HG03280 (cell line): Measurements from ENCODE around the gene ZNF540.
"Not testable (repeated sequence)": the region's sequence is repeated elsewhere in the genome, so short reads cannot be mapped to it uniquely, and the experiment has no call there.

Source experiments
- ATAC-seq: cut with Tn5 transposase; IDR thresholded peaks from one replicate; pipeline ENCODE4 v1.9.1; 2021; ENCODE audit warnings: mild to moderate bottlenecking, moderate library complexity; ENCODE audit not compliant: unreplicated experiment

Gene ZNF540

DNA sequence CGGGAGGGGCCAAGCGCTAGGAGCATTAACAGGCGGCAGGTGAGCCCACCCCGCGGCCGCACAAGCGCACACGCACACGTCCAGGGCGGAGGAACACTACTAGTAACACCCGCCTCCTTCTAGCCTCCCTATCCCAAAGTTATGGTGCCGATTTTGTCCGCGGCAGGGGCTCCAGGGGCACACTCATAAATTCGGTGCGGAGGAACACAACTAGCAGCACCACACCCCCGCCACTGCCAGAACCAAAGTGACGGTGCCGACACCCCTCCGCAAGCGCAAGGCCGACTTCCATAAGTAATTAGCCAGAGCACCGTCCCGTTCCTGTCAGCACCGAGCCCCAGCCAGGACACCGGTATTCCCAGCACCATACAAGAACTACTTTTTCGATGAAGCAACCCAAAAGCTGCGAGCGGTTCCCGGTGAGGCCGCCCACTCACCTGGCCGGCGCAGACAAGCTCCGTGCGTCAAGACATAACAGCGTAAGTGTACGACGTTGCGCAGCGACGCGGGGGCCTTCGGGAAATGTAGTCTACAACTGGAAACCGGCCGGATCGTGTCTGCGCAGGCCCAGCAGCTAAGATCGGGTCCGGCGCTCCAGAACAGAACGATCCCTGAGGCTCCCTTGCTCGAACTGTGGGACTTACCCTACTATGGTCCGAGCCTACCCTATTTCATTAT, at the start of gene ZNF540, which contains the start of gene ZNF571:
ZNF540 (plus strand) TSS at position 573 of the 678 bp plus-strand sequence. CDS start 3,572 bp downstream, outside the sequence.
ZNF571 (minus strand) TSS at position 489 of the 678 bp plus-strand sequence. CDS start 8,116 bp downstream, outside the sequence.
- peak; percentile 97 for ATAC-seq

DNA sequence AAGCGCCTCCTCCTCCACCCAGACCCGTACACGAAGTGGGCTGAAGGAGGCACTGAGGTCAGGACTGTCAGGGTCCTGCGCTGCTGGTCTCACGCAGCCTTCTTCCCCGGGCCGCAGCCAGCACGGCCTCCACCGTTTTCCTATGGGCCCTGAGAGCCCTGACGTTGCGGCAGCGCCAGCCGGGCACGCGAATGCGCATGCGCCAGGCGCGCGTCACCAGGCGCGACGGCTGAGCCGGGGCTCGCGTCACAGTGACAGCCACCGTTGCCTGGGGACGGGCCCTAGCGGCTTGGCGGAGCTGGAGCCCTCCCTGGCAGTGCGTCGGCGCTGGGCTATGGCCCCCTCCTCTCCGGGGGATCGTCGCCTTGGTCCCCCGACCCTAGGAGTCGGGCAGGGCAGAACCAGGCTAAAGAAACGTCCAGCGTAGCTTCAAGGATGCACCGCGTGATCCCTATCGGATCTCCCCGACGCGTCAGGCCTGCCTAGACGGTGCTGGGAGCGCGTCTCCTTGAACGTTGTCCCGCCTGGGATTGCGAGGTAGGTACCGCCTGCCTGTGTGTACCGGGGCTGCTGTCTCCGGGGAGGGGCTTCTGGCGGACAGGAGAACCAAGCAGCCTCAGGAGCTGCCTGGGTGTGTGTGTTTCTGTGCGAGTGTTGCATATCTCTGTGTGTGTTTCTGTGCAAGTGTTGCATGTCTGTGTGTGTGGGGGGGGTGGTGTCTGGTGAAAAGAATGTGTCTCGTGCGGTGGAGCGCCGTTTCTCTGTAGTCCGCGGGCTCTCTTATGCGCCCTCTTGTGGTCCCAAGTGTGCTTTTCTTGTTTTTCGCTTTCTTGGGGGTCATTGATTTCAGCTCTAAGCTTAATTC, 43.3 kb upstream of the ZNF540 start:
- ATAC-seq = no peak

DNA sequence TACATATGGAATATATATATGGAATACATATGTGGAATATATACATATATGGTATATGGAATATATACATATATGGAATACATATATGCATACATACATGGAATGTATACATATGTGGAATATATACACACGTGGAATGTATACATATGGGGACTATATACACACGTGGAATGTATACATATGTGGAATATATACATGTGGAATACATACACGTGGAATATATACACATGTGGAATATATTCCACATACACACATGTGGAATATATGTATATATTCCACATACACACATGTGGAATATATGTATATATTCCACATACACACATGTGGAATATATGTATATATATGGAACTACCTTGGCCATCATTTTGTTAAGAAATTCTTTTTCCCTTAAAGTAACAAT, 31.2 kb upstream of the ZNF540 start:
- ATAC-seq = no peak

DNA sequence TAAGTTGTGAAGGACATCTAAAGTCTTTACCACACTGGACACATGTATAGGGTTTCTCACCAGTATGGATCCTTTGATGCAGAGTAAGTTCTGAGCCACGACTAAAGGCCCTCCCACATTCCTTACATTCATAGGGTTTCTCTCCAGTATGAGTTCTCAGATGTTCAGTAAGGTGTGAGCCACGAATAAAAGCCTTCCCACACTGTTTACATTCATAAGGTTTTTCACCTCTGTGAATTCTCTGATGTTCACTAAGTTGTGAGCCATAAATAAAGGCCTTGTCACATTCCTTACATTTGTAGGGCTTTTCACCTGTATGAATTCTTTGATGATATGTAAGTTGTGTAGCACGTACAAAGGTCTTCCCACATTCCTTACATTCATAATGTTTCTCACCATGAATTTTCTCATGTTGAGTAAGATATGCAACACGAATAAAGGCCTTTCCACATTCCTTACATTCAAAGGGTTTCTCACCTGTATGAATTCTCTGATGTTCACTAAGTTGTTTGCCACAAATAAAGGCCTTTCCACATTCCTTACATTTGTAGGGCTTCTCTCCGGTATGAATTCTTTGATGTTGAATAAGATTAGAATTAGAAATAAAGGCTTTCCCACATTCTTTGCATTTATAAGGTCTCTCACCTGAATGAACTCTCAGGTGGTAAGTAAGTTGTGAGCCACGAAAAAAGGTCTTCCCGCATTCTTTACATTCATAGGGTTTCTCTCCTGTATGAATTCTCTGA, 29.9 kb upstream of the ZNF540 start:
- no peak for ATAC-seq

DNA sequence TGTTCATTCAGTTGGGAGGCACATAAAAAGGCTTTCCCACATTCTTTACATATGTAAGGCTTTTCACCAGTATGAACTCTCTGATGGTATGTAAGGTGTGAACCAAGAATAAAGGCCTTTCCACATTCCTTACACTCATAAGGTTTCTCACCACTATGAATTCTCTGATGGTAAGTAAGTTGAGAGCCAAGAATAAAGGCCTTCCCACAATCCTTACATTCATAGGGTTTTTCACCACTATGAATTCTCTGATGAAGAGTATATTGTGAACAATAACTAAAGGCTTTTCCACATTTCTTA, 29.4 kb upstream of the ZNF540 start:
- no peak for ATAC-seq

DNA sequence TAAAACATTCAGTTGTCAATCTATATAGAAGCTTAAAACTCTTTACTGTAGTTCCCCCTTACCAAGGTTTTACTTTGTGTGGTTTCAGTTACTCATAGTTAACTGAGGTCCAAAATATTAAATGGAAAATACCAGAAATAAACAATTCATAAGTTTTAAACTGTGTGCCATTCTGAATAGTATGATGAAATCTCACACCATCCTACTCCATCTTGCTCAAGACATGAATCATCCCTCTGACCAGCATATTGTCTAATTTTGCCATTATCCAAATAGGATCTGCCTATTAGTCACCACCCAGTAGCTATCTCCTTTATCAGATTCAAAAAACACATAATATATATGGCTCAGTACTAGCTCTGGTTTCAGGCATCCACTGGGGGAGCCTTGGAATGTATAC, 22.5 kb upstream of the ZNF540 start:
- no peak for ATAC-seq

DNA sequence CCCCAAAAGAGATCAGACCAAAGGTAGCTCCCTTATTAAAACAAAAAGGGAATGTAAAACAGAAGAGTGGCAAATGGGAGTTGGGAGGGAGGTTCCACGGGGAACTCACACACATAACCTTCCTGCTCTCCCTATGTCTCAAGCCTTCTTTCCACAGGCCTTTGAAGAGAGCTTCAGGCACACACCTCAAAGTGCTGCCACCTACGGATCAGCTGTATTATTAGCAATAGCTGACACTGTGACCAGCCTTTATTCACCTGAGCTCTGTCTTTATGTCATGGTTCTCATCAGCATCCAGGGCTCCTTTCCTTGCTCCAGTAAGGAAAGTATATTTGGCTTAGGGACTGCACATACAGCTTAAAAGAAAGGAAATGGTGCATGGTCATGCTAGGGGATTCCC, 11.3 kb upstream of the ZNF540 start:
- ATAC-seq = no peak

DNA sequence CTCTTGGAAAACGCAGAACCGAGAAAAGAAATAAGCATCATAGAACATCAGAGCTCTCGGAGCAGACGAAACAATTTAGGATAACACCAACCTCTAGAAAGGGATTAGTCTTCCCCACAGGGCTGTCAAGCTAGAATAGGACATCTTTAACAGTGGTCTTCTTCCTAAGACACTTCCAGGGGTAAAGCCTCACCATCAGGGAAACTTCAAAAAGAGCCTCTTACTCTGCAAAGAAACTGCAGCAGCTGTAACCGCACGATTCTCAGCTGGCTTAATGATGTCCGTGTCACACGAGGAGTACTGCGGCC, 726 bp upstream of the ZNF540 start:
- ATAC-seq = no peak

DNA sequence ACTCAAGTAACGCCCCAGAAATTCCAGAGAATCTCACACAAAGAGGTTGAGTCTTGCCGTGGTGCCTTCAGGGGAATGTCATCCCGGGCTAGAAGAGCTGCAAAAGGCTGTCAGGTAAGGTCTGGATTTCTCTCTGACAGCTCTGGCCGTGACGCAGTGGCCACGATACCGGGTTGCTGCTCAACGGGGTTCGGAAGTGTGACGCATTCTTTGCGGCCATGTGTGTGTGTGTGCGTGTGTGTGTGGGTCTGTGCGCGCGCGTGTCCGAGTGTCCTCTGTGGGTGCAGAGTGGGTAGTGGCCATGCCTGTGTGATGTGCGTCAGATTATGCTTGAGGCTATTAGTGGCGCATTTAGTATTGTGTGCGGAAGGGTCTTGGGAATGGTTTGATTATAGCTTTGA, 306 bp downstream of the ZNF540 start:
- ATAC-seq = peak; percentile 36

DNA sequence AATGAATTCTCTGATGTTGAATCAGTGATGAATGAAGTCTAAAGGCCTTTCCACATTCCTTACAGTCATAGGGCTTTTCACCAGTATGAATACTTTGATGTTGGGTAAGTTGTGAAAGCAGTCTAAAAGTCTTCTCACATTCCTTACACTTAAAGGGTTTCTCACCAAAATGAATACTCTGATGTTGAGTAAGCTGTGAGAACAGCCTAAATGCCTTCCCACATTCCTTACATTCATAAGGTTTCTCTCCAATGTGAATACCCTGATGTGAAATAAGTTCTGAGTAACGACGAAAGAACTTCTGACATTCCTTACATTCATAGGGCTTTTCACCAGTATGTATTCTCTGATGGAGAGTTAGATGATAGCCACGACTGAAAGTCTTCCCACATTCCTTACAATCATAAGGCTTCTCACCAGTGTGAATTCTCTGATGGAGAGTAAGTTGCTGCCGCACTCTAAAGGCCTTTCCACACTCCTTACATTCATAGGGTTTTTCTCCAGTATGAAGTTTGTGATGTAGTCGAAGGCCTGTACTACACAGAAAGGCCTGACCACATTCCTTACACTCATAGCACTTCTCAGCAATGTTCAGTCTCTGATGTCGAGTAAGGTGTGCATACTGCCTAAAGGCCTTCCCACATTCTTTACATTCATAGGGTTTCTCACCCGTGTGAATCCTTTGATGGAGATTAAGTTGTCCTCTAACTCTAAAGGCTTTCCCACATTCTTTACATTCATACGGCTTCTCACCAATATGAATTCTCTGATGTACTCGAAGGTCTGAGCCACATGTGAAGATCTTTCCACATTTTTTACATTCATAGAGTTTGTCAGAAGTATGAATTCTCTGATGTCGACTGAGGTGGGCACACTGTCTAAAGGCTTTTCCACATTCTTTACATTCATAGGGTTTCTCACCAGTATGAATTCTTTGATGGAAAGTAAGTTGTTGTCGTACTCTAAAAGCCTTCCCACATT, 40.7 kb downstream of the ZNF540 start:
- no peak for ATAC-seq

DNA sequence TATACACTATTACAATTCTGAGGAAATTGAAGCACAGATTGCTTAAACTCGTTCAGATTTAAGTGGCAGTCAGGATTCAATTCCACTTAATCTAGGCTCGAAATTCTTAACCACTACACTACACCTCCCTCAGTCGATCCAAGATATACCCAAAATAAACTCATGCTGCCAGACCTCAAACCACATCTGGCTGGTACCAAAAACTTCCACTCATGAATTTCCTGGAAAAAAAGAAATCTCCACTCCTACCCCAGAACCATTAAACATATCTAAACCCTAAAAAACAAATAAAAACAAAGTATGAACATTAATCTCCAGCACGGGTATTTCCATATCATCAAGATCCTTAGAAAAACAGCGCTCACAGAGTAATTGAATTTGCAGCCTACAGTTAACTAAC, 59.4 kb downstream of the ZNF540 start:
- ATAC-seq = no peak

DNA sequence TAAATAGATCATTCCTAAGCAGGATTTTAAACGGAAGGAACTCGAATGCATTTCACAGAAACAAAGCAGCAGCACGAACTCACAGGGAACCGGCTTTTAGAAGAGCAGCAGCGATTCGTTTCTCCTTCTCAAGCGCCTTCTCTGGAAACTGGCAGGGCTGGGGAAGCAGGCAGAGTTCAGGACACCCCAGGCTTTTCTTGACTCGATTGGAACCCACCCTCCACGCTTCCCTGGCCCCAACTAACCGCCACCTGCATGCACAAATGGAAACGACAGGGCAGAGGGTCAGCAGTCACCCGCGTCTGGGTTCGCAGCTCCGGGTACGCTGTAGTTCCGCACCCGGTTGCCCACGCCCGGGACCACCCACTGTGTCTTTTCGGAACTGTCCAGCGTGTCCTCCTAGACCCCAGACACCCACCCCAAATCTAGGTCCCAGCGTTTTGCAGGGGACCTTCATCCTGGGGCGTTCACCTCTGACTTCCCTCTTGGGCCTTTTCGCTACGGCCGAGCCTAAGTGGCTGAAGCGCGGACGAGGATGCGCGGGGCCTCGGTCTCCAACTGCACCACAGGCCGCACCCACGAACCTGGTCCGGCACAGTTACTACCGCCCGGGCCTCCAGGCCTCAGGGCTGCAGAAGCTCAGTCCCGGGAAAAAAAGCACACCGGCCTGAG, 60.1 kb downstream of the ZNF540 start:
- ATAC-seq = peak; percentile 31

DNA sequence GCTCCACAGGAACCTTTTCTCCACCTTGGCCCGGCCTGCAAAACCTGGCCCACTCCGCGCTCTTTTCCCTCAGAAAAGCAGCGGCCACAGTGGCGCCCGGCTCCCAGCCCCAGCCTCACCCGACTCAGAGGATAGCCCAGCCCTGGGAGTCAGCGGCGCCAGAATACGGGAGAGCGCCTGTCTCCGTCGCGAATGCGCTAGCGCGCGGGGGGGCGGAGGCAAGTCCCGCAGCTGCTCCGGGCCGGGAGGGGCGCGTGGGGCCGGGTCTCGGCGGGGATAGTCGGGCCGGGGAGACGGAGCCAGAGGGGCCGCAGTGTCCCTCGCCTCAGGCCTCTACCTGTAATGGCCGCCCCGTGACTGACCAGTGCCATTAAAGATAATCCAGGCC, 60.6 kb downstream of the ZNF540 start, which contains the start of gene ZFP30:
ZFP30 (minus strand) TSS at position 165 of the 388 bp plus-strand sequence. CDS start 7,643 bp downstream, outside the sequence.
- peak; percentile 54 for ATAC-seq

DNA sequence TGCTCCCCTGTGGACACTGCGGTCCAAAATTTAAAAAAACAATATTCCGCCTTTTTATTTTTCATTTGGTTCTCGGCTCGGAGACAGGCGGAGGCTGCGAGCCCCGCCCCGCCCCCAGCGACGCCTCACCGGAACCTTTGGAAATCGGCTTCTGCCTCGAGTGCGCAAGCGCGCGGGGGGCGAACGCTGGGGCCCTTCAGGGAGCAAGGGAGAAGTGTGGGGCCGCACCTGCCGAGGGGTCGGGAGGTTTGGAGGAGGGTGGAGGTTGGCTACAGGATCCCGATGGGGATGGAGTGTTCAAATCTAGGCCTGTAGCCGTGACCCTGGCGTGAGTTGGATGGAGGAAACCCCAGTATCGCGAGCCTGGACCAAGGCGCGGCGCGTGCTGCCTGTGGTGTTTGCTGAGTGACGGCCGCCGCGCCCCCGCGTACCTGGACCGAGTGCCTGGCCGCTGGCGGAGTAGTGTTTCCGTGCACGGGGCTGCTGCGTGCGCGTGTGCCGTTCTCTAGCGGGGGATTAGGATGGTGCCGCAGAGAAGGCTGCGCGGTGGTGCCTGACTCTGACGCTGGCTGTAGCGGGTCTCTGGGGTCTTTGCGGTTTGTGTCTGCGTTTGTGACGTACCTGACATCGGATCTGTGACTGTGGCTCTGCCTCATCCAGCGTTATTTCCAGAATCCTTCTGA, 61.2 kb downstream of the ZNF540 start:
- ATAC-seq = peak; percentile 68

DNA sequence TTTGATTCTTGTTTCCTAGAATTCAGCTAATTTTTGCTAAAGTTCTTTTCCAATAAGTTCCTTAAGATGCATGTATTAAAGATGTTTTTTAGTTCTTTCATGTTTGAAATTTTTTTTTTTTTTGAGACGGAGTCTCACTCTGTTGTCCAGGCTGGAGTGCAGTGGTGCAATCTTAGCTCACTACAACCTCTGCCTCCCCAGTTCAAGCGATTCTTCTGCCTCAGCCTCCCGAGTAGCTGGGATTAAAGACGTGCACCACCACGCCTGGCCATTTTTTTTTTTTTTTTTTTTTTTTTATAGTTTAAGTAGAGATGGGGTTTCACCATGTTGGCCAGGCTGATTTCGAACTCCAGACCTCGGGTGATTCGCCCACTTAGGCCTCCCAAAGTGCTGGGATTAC, 62.5 kb downstream of the ZNF540 start:
- ATAC-seq = not testable (repeated sequence)
